GM23338 (cell line): Measurements from ENCODE around the gene RBCK1. TPM values are rescaled to one million over a fixed set of nuclear protein-coding genes. Genes with fewer than 3 reads are reported as not detected.

Source experiments
- ATAC-seq: fragments of 200-7000 bp; cut with Tn5 transposase; 3 replicates; pipeline ENCODE4 v1.9.1; 2020
- DNase-seq: peaks from one replicate; pipeline ENCODE4 v3.0.0-alpha.2; 2015; ENCODE audit warnings: low spot score
- H2AFZ ChIP-seq: fragments of 200-600 bp; sonication (generic); 2 replicates; pipeline ENCODE4 v1.8.0; 2016; ENCODE audit warnings: antibody characterized with exemption, mild to moderate bottlenecking, moderate library complexity
- H3F3A ChIP-seq: fragments of 200-600 bp; sonication (generic); replicated peaks from 2 replicates; pipeline ENCODE4 v1.8.0; 2017; ENCODE audit warnings: antibody characterized with exemption, mixed run types, low read depth
- H3K27ac ChIP-seq: fragments of 200-600 bp; sonication (generic); 2 replicates; pipeline ENCODE4 v1.6.1; 2016; ENCODE audit warnings: low read depth
- H3K27me3 ChIP-seq: fragments of 200-600 bp; sonication (generic); 2 replicates; pipeline ENCODE4 v1.8.0; 2016; ENCODE audit warnings: mild to moderate bottlenecking, mixed run types, moderate library complexity; ENCODE audit not compliant: insufficient read depth
- H3K36me3 ChIP-seq: fragments of 200-600 bp; sonication (generic); 2 replicates; pipeline ENCODE4 v1.8.0; 2016; ENCODE audit warnings: mild to moderate bottlenecking; ENCODE audit not compliant: insufficient read depth
- H3K4me1 ChIP-seq: fragments of 200-600 bp; sonication (generic); 2 replicates; pipeline ENCODE4 v1.8.0; 2016; ENCODE audit warnings: mild to moderate bottlenecking, moderate library complexity; ENCODE audit not compliant: insufficient read depth
- H3K4me2 ChIP-seq: fragments of 200-600 bp; sonication (generic); 2 replicates; pipeline ENCODE4 v1.7.1; 2017; ENCODE audit warnings: mixed run types
- H3K4me3 ChIP-seq: fragments of 200-600 bp; sonication (generic); 2 replicates; pipeline ENCODE4 v1.6.1; 2016; ENCODE audit warnings: mixed run types
- H3K79me2 ChIP-seq: fragments of 200-600 bp; sonication (generic); replicated peaks from 2 replicates; pipeline ENCODE4 v1.8.0; 2017; ENCODE audit warnings: mild to moderate bottlenecking; ENCODE audit not compliant: insufficient read depth
- H3K9me2 ChIP-seq: fragments of 200-600 bp; sonication (generic); 2 replicates; pipeline ENCODE4 v1.8.0; 2017; ENCODE audit not compliant: insufficient read depth
- H4K20me1 ChIP-seq: fragments of 200-600 bp; sonication (generic); replicated peaks from 2 replicates; pipeline ENCODE4 v1.8.0; 2017; ENCODE audit warnings: mild to moderate bottlenecking; ENCODE audit not compliant: insufficient read depth
- H3K27ac Mint-ChIP-seq: 2 replicates; pipeline ENCODE4 v1.8.0; 2020; ENCODE audit warnings: inconsistent platforms, mild to moderate bottlenecking, moderate library complexity, mixed read lengths
- H3K27me3 Mint-ChIP-seq: 3 replicates; pipeline ENCODE4 v1.8.0; 2022; ENCODE audit warnings: low read depth, mild to moderate bottlenecking, moderate library complexity, mixed read lengths, inconsistent platforms; ENCODE audit not compliant: insufficient read depth, poor library complexity
- H3K36me3 Mint-ChIP-seq: 3 replicates; pipeline ENCODE4 v1.8.0; 2021; ENCODE audit warnings: low read depth, mild to moderate bottlenecking, inconsistent platforms, moderate library complexity, mixed read lengths
- H3K4me1 Mint-ChIP-seq: 3 replicates; pipeline ENCODE4 v1.8.0; 2020; ENCODE audit warnings: mild to moderate bottlenecking, inconsistent platforms, mixed read lengths
- H3K4me3 Mint-ChIP-seq: 3 replicates; pipeline ENCODE4 v1.8.0; 2021; ENCODE audit warnings: moderate library complexity, mild to moderate bottlenecking, inconsistent platforms, mixed read lengths
- H3K9me3 Mint-ChIP-seq: 3 replicates; pipeline ENCODE4 v1.8.0; 2020; ENCODE audit warnings: moderate library complexity, mild to moderate bottlenecking, inconsistent platforms, mixed read lengths
- CREB1 ChIP-seq: fragments of 250-450 bp; sonication (Bioruptor Pico); IDR thresholded peaks from 2 replicates; pipeline ENCODE4 v1.5.0; 2020; ENCODE audit warnings: low read depth, mild to moderate bottlenecking, moderate library complexity
- EZH2 ChIP-seq: fragments of 200-600 bp; sonication (generic); IDR thresholded peaks from one replicate; pipeline ENCODE4 v1.8.0; 2017; ENCODE audit warnings: antibody characterized with exemption, mild to moderate bottlenecking, low read depth; ENCODE audit not compliant: unreplicated experiment
- EZH2phosphoT487 ChIP-seq: fragments of 200-600 bp; sonication (generic); IDR thresholded peaks from one replicate; pipeline ENCODE4 v1.8.1; 2018; ENCODE audit warnings: antibody characterized with exemption; ENCODE audit not compliant: unreplicated experiment
- JUNB ChIP-seq: IDR thresholded peaks from one replicate; pipeline ENCODE4 v1.6.1; 2016; ENCODE audit warnings: antibody characterized with exemption; ENCODE audit not compliant: unreplicated experiment
- NANOG ChIP-seq: IDR thresholded peaks from 2 replicates; pipeline ENCODE4 v1.6.1; 2016; ENCODE audit warnings: antibody characterized with exemption, borderline replicate concordance
- POLR2AphosphoS5 ChIP-seq: IDR thresholded peaks from 2 replicates; pipeline ENCODE4 v1.6.1; 2016; ENCODE audit warnings: antibody characterized with exemption, low read depth
- STAT1 ChIP-seq: IDR thresholded peaks from one replicate; pipeline ENCODE4 v1.6.1; 2016; ENCODE audit warnings: antibody characterized with exemption; ENCODE audit not compliant: unreplicated experiment
- ZNF114 ChIP-seq: fragments of 250-450 bp; sonication (Bioruptor Pico); IDR thresholded peaks from 2 replicates; pipeline ENCODE4 v1.5.0; 2020; ENCODE audit warnings: mild to moderate bottlenecking, moderate library complexity
- ZNF331 ChIP-seq: fragments of 250-450 bp; sonication (Bioruptor Pico); IDR thresholded peaks from 2 replicates; pipeline ENCODE4 v1.5.0; 2020; ENCODE audit warnings: low read depth, mild to moderate bottlenecking, moderate library complexity
- polyA plus RNA-seq: library from polyadenylated mRNA; unstranded; fragments of >200 nt; fragmentation: Nextera tagmentation; extraction: Ambion mirVana; gene quantifications from 2 replicates; pipeline ENCODE4 v1.2.1, GENCODE V29; 2016
- total RNA-seq: library from RNA; depleted of rRNA; stranded (reverse); fragments of >200 nt; shearing (Covaris generic); gene quantifications from 2 replicates; pipeline ENCODE4 v1.2.3, GENCODE V29; 2014
- TF ChIP-seq, protein P1 (sequence below): IDR thresholded peaks from 2 replicates; pipeline ENCODE4 v1.6.1; 2016; ENCODE audit warnings: antibody characterized with exemption
- TF ChIP-seq, protein P2 (sequence below): fragments of 250-450 bp; sonication (Bioruptor Pico); IDR thresholded peaks from 2 replicates; pipeline ENCODE4 v1.5.0; 2020; ENCODE audit warnings: mild to moderate bottlenecking, moderate library complexity
- TF ChIP-seq, protein P3 (sequence below), 2 experiments: fragments of 200-600 bp in 1 of 2; sonication (generic) in 1 of 2; conservative IDR thresholded peaks; 2 replicates each; pipeline versions ENCODE4 v1.5.1 to v1.6.1; 2016 to 2017; ENCODE audit warnings: antibody characterized with exemption in 2 of 2, low read depth in 2 of 2, mild to moderate bottlenecking in 2 of 2, moderate library complexity in 1 of 2
- TF ChIP-seq, protein P4 (sequence below): IDR thresholded peaks from one replicate; pipeline ENCODE4 v1.6.1; 2018; ENCODE audit warnings: antibody characterized with exemption; ENCODE audit not compliant: unreplicated experiment

The RBCK1 gene
- total and polyA plus RNA-seq, 2 experiments from 2014 or later = 52.6 to 56.8 TPM

DNA sequence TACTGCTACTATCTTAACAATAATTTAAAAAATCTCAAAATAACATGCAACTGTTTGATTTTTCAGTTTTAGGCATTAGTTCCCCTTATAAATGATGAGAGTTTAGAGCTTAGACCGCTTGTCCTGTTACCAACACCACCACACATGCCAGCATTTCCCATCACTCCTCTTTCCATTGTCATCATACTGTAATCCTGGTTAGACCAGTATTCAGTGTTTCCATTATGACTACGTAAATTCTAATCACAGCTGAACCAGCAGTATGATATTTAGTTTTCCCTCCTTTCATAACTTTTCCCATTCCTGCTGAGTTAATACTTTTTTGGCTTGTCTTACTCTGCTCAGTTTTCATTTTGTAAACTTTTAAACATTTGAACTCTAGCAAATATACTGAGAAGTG is 66.5 kb downstream of the RBCK1 start:
- DNase-seq (no peak), ATAC-seq (no peak)
- Mint-ChIP-seq H3K4me3 (no peak overlapping the region), H3K4me1 (no peaks in the 10 kb centered on the region; the same call in 2 of the 3 replicates), H3K27me3 (peaks cover 11% of the 10 kb centered on the region), H3K36me3 (peaks cover 48% of the 10 kb centered on the region), H3K9me3 (peaks cover 40% of the 10 kb centered on the region), H3K27ac (no peak overlapping the region)
- peaks cover 5% of the 10 kb centered on the region; the same call in 1 of the 2 replicates for H3K36me3 ChIP-seq
- TF ChIP-seq, protein P1, sequence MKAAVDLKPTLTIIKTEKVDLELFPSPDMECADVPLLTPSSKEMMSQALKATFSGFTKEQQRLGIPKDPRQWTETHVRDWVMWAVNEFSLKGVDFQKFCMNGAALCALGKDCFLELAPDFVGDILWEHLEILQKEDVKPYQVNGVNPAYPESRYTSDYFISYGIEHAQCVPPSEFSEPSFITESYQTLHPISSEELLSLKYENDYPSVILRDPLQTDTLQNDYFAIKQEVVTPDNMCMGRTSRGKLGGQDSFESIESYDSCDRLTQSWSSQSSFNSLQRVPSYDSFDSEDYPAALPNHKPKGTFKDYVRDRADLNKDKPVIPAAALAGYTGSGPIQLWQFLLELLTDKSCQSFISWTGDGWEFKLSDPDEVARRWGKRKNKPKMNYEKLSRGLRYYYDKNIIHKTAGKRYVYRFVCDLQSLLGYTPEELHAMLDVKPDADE = no peak
- TF ChIP-seq, protein P2, sequence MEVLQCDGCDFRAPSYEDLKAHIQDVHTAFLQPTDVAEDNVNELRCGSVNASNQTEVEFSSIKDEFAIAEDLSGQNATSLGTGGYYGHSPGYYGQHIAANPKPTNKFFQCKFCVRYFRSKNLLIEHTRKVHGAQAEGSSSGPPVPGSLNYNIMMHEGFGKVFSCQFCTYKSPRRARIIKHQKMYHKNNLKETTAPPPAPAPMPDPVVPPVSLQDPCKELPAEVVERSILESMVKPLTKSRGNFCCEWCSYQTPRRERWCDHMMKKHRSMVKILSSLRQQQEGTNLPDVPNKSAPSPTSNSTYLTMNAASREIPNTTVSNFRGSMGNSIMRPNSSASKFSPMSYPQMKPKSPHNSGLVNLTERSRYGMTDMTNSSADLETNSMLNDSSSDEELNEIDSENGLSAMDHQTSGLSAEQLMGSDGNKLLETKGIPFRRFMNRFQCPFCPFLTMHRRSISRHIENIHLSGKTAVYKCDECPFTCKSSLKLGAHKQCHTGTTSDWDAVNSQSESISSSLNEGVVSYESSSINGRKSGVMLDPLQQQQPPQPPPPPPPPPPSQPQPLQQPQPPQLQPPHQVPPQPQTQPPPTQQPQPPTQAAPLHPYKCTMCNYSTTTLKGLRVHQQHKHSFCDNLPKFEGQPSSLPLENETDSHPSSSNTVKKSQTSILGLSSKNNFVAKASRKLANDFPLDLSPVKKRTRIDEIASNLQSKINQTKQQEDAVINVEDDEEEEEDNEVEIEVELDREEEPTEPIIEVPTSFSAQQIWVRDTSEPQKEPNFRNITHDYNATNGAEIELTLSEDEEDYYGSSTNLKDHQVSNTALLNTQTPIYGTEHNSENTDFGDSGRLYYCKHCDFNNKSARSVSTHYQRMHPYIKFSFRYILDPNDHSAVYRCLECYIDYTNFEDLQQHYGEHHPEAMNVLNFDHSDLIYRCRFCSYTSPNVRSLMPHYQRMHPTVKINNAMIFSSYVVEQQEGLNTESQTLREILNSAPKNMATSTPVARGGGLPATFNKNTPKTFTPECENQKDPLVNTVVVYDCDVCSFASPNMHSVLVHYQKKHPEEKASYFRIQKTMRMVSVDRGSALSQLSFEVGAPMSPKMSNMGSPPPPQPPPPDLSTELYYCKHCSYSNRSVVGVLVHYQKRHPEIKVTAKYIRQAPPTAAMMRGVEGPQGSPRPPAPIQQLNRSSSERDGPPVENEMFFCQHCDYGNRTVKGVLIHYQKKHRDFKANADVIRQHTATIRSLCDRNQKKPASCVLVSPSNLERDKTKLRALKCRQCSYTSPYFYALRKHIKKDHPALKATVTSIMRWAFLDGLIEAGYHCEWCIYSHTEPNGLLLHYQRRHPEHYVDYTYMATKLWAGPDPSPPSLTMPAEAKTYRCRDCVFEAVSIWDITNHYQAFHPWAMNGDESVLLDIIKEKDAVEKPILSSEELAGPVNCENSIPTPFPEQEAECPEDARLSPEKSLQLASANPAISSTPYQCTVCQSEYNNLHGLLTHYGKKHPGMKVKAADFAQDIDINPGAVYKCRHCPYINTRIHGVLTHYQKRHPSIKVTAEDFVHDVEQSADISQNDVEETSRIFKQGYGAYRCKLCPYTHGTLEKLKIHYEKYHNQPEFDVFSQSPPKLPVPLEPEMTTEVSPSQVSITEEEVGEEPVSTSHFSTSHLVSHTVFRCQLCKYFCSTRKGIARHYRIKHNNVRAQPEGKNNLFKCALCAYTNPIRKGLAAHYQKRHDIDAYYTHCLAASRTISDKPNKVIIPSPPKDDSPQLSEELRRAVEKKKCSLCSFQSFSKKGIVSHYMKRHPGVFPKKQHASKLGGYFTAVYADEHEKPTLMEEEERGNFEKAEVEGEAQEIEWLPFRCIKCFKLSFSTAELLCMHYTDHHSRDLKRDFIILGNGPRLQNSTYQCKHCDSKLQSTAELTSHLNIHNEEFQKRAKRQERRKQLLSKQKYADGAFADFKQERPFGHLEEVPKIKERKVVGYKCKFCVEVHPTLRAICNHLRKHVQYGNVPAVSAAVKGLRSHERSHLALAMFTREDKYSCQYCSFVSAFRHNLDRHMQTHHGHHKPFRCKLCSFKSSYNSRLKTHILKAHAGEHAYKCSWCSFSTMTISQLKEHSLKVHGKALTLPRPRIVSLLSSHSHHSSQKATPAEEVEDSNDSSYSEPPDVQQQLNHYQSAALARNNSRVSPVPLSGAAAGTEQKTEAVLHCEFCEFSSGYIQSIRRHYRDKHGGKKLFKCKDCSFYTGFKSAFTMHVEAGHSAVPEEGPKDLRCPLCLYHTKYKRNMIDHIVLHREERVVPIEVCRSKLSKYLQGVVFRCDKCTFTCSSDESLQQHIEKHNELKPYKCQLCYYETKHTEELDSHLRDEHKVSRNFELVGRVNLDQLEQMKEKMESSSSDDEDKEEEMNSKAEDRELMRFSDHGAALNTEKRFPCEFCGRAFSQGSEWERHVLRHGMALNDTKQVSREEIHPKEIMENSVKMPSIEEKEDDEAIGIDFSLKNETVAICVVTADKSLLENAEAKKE = no peak
- TF ChIP-seq POLR2AphosphoS5 (no peak), CREB1 (CRISPR knock-in tag) (no peak), ZNF114 (CRISPR knock-in tag) (no peak), STAT1 (no peak), NANOG (no peak), EZH2 (no peak), EZH2phosphoT487 (no peak), JUNB (no peak), ZNF331 (no peak)
- TF ChIP-seq, protein P3, sequence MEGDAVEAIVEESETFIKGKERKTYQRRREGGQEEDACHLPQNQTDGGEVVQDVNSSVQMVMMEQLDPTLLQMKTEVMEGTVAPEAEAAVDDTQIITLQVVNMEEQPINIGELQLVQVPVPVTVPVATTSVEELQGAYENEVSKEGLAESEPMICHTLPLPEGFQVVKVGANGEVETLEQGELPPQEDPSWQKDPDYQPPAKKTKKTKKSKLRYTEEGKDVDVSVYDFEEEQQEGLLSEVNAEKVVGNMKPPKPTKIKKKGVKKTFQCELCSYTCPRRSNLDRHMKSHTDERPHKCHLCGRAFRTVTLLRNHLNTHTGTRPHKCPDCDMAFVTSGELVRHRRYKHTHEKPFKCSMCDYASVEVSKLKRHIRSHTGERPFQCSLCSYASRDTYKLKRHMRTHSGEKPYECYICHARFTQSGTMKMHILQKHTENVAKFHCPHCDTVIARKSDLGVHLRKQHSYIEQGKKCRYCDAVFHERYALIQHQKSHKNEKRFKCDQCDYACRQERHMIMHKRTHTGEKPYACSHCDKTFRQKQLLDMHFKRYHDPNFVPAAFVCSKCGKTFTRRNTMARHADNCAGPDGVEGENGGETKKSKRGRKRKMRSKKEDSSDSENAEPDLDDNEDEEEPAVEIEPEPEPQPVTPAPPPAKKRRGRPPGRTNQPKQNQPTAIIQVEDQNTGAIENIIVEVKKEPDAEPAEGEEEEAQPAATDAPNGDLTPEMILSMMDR (conservative IDR thresholded peaks at IDR 0.05; ENCODE audit: low read depth in 2 of 2) = no peak
- TF ChIP-seq, protein P4, sequence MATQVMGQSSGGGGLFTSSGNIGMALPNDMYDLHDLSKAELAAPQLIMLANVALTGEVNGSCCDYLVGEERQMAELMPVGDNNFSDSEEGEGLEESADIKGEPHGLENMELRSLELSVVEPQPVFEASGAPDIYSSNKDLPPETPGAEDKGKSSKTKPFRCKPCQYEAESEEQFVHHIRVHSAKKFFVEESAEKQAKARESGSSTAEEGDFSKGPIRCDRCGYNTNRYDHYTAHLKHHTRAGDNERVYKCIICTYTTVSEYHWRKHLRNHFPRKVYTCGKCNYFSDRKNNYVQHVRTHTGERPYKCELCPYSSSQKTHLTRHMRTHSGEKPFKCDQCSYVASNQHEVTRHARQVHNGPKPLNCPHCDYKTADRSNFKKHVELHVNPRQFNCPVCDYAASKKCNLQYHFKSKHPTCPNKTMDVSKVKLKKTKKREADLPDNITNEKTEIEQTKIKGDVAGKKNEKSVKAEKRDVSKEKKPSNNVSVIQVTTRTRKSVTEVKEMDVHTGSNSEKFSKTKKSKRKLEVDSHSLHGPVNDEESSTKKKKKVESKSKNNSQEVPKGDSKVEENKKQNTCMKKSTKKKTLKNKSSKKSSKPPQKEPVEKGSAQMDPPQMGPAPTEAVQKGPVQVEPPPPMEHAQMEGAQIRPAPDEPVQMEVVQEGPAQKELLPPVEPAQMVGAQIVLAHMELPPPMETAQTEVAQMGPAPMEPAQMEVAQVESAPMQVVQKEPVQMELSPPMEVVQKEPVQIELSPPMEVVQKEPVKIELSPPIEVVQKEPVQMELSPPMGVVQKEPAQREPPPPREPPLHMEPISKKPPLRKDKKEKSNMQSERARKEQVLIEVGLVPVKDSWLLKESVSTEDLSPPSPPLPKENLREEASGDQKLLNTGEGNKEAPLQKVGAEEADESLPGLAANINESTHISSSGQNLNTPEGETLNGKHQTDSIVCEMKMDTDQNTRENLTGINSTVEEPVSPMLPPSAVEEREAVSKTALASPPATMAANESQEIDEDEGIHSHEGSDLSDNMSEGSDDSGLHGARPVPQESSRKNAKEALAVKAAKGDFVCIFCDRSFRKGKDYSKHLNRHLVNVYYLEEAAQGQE = no peak
- no peaks in the 10 kb centered on the region for H3K9me2 ChIP-seq
- H3F3A ChIP-seq = no peaks in the 10 kb centered on the region
- H2AFZ ChIP-seq = no peak overlapping the region
- H3K4me3 ChIP-seq = no peak overlapping the region
- H3K27me3 ChIP-seq = no peaks in the 10 kb centered on the region
- no peak overlapping the region for H3K27ac ChIP-seq
- H3K4me2 ChIP-seq = no peak overlapping the region
- H3K79me2 ChIP-seq = no peaks in the 10 kb centered on the region
- no peaks in the 10 kb centered on the region for H3K4me1 ChIP-seq
- H4K20me1 ChIP-seq = 0 out of 2 replicates have a peak, but pooled peaks cover 6% of the 10 kb centered on the region
